ENCODE measurements around the gene SMYD5.

The SMYD5 gene

DNA sequence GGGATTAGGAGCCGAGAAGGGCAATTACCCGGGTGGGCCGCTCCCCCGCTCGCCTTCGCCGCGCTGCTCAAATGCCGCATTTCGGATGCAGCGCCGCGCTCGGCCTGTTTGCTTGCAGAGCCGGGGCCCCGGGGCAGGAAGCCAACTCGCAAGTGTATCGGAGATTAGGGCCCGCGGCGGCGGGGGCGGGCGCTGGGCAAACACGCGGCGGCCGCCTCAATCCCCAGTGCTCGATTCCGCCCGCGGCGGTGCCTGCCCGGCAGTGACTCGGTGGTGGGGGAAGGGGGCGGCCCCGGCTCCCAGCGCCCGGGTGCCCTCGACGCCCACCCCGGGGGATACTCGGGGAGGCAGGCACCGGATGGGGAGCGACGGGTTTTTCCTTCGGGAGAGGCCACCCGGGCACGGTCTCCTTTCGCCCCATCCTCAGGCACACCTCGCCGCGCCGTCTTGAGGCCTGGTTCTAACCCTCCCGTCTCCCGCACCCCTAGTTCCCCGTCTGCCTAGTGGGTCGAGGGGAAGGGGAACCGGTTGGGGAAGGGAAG lies 38.3 kb upstream of the SMYD5 start:
- peak overlapping the region; percentile 38 for H3K4me3 ChIP-seq (ENCODE audit: low read depth, low read length)
- TF ChIP-seq, protein P1, sequence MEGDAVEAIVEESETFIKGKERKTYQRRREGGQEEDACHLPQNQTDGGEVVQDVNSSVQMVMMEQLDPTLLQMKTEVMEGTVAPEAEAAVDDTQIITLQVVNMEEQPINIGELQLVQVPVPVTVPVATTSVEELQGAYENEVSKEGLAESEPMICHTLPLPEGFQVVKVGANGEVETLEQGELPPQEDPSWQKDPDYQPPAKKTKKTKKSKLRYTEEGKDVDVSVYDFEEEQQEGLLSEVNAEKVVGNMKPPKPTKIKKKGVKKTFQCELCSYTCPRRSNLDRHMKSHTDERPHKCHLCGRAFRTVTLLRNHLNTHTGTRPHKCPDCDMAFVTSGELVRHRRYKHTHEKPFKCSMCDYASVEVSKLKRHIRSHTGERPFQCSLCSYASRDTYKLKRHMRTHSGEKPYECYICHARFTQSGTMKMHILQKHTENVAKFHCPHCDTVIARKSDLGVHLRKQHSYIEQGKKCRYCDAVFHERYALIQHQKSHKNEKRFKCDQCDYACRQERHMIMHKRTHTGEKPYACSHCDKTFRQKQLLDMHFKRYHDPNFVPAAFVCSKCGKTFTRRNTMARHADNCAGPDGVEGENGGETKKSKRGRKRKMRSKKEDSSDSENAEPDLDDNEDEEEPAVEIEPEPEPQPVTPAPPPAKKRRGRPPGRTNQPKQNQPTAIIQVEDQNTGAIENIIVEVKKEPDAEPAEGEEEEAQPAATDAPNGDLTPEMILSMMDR (IDR thresholded peaks at IDR 0.05; ENCODE audit: low read depth, low read length): no peak

DNA sequence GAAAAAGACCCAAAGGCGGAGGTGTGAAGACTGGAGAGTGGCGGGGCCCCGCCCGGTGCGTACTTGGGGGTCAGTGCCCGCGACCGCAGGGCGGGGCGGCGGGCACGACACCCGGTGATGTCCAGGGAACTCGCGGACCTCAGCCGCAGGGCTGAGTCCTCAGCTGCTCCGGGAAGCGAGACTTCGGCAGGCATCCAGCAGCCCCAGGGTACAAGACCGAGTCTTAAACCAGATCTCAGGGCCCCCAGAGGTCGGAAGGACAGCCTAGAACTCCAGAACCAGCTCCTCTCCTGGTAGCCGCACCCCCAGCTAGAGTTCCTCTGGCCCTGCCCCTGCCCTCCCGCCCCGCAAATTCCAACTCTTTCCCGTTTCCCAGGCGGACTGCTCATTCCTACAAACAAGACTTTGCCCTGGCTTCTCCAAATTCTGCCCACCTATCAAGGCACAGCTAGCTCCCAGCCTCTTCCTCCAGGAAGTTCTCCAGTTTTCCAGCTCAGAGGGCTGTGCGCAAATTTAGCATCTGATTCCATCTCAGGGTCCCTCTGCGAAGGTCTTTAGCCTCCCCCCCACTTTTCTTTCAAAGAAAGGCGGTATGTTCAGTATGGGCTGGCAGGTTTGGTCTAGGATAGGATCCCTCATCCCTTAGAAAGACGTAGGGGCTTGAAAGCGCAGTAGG lies 37.7 kb upstream of the SMYD5 start:
- TF ChIP-seq, protein P1 (IDR thresholded peaks at IDR 0.05; ENCODE audit: low read depth, low read length): no peak

DNA sequence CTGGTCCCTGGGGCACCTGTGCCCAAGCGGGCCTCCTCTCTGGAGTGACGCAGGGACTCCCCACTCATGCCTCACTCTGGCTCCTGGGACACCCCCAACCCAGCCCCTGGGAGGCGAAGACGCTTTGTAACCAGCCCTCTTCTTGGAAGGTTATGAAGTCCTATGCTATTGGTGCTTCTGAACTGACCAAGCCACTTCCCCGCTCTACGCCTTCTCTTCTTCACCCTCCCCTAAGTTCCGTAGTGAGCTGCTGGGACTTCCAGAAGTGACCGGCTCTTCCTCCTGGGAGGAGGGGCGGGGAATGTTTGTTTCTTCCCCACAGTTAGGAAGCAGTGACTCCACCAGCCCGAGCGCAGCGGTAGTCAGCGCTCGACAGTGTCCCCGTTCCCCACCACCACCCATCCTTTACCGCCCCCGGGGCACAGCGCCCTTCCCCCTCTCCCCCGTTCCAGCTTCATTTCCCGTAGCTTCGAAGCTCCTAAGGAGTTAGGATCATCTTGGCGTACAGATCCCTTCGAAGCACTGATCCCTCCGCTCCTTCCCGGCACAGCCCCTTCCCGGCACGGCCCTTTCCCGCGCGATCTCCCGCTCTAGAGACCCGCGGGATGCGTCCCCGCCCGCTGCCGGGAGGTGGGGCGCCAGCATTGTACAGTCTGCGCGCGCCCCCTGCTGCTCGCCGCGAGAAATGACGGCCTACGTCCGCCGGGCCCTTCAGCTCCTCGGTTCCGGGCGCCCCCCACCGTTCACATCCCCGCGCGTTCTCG lies 37.0 kb upstream of the SMYD5 start:
- peak overlapping the region; percentile 66 for H3K4me3 ChIP-seq (ENCODE audit: low read depth, low read length)
- TF ChIP-seq, protein P1 (IDR thresholded peaks at IDR 0.05; ENCODE audit: low read depth, low read length): peak; percentile 82

More for the DNA sequence above, 37.7 kb upstream of the SMYD5 start:
- H3K4me3 ChIP-seq (ENCODE audit: low read depth, low read length): peak overlapping the region; percentile 66

DNA sequence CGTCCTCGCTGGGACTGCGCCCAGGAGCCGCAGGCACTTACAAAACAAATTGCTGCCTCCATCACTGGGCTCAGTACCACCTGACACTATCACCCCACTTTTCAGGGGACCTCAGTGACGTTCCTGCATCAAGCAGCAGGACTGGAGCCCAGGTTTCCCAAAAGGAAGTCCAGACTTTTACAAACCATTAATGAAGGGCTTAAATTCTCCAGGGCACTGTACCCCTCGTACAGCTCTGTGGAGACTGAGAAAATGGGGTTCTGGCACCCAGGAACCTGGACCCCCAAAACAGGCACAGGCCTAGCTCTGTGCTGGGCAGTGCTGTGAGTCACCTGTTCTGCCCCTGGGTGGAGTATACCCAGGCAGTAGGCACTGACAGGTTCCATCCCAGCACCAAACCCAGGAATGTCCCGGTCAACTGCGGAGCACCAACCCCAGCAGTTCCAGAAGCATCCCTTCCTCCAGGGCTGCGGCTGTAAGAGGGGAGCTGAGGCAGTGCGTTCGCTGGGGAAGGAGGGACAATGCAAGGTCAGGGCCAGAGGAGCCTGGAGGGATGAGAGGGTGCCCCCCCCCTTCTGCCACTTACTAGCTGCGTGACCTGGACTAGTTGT lies 36.3 kb upstream of the SMYD5 start:
- H3K4me3 ChIP-seq (ENCODE audit: low read depth, low read length): peak overlapping the region; percentile 66
- TF ChIP-seq, protein P1 (IDR thresholded peaks at IDR 0.05; ENCODE audit: low read depth, low read length): no peak

DNA sequence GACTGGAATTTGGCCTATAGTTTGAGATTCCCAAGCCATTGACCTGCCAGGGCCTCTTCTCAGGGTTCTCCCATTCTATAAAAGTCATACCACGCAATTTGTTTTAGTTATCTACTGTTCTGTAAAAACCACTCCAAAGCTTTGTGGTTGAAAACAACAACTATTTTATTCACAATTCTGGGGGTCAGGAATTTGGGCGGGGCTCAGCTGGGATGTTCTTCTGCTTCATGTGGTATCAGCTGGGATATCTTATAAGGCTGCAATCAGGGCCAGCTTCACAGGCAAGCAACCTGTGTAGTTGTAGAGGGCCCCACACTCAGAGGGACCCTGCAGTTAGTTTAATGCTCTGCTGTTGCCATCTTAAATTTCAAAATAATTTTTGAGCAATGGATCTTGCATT lies 28.1 kb upstream of the SMYD5 start:
- TF ChIP-seq, protein P1 (IDR thresholded peaks at IDR 0.05; ENCODE audit: low read depth, low read length): no peak
- no peak overlapping the region for H3K4me3 ChIP-seq (ENCODE audit: low read depth, low read length)

DNA sequence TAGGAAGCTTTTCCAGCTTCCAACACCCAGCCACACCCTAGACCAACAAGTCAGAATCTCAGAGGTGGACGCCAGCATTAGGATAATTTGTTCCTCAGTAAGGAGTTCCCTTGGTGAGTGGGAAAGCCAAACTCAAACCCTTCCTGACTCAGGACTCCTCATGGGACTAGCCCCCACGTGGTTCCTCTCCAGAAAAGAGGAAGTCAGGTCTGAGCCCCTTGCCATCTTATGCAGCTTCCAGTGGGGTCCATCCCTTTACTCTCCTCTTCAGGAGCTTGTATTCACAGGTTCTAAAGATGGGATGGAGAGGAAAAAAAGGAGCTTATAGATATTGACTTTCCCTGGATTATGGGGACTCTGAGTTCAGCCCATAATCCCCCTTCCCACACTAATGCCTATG lies 26.5 kb upstream of the SMYD5 start:
- H3K4me3 ChIP-seq (ENCODE audit: low read depth, low read length): no peak overlapping the region

More for the DNA sequence above, 26.5 kb upstream of the SMYD5 start:
- TF ChIP-seq, protein P1 (IDR thresholded peaks at IDR 0.05; ENCODE audit: low read depth, low read length): no peak

Data from WI38 (cell line).